ENCODE results near the gene MCOLN3.
"Not testable (repeated sequence)": the region's sequence is repeated elsewhere in the genome, so short reads cannot be mapped to it uniquely, and the experiment has no call there.

The MCOLN3 gene

GRCh38 chr1:84991097-84991920 lies 57.0 kb downstream of the MCOLN3 start:
- DNase-seq (ENCODE audit: low read depth), result no peak

- no peak for DNase-seq (ENCODE audit: low read depth)
These were observed 59.7 kb downstream of the MCOLN3 start for GRCh38 chr1:84988588-84988987.

GRCh38 chr1:84986561-84986960 lies 61.7 kb downstream of the MCOLN3 start:
- DNase-seq (ENCODE audit: low read depth), result not testable (repeated sequence)

GRCh38 chr1:84985365-84985764 lies 62.9 kb downstream of the MCOLN3 start:
- DNase-seq (ENCODE audit: low read depth), result no peak

GRCh38 chr1:84982395-84982794 lies 65.9 kb downstream of the MCOLN3 start:
- no peak for DNase-seq (ENCODE audit: low read depth)

GRCh38 chr1:84975035-84975434 lies 73.3 kb downstream of the MCOLN3 start:
- no peak for DNase-seq (ENCODE audit: low read depth)

- no peak for DNase-seq (ENCODE audit: low read depth)
These were observed 74.6 kb downstream of the MCOLN3 start for GRCh38 chr1:84973498-84974334.

- DNase-seq (ENCODE audit: low read depth), result no peak
These were observed 75.8 kb downstream of the MCOLN3 start for GRCh38 chr1:84972377-84972987.

GRCh38 chr1:84971957-84972356 lies 76.3 kb downstream of the MCOLN3 start:
- DNase-seq (ENCODE audit: low read depth), result no peak

GRCh38 chr1:84969489-84970250 lies 78.6 kb downstream of the MCOLN3 start:
- DNase-seq (ENCODE audit: low read depth), result no peak

GRCh38 chr1:84968865-84969264 lies 79.4 kb downstream of the MCOLN3 start:
- no peak for DNase-seq (ENCODE audit: low read depth)

GRCh38 chr1:84968101-84968500 lies 80.2 kb downstream of the MCOLN3 start:
- no peak for DNase-seq (ENCODE audit: low read depth)

Measured in non-pigmented ciliary epithelial cell (primary cell).